Erythroblast (primary cell): ENCODE data around the gene VAV1.
"Not testable (repeated sequence)": the region's sequence is repeated elsewhere in the genome, so short reads cannot be mapped to it uniquely, and the experiment has no call there.

Source experiments
- DNase-seq, 2 experiments: peaks; one replicate each; lab custom pipeline; 2025; lab: John Stamatoyannopoulos, UW
- GATA1 ChIP-seq: IDR thresholded peaks from 2 replicates; pipeline ENCODE4 v1.6.1; 2011; ENCODE audit warnings: low read depth, mild to moderate bottlenecking, control low read depth, low read length, moderate library complexity
- POLR2A ChIP-seq: IDR thresholded peaks from 2 replicates; pipeline ENCODE4 v1.6.1; 2011; ENCODE audit warnings: mild to moderate bottlenecking, low read length

The VAV1 gene

DNA sequence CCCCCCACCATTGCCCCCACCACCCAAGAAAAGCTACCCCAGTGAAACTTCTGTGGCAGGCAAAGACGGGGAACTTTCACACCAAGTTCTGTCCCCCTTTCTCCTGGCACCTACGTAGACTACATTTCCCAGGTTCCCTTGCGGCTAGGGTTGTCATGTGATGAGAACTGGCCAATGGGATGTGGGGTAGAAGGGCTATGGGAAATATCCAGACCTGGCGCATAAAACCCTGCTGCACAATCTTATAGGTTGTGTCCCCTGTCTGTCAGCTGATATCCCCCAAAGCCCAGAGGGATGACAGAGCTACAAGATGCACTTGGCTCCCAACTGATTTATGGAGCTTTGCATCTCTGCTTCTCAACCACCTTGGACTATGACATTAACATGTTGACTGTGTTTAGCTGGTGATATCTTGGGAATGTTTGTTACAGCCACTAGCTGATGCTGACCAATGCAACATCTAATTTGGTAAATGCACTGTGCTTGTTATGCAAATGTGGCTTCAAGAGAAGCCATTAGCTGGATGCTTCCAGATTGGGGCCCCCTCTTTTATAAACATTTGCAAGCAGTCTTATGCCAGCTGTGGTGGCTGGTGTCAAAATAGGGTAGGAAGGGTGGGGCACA is 11.3 kb upstream of the VAV1 start:
- TF ChIP-seq POLR2A (no peak), GATA1 (no peak)
- no peak for DNase-seq

DNA sequence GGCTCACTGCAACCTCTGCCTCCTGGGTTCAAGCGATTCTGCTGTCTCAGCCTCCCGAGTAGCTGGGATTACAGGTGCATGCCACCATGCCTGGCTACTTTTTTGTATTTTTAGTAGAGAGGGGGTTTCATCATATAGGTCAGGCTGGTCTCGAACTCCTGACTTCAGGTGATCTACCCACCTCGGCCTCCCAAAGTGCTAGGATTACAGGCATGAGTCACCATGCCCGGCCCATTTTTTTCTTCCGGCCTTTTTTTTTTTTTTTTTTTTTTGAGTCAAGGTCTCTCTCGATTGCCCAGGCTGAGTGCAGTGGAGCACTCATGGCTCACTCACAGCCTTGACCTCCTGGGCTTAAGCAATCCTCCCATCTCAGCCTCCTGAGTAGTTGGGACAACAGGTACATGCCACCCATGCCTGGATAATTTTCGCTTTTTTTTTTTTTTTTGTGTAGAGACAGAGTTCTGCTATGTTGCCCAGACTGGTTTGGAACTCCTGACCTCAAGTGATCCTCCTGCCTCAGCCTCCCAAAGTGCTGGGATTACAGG is 10.2 kb upstream of the VAV1 start:
- DNase-seq = not testable (repeated sequence)

DNA sequence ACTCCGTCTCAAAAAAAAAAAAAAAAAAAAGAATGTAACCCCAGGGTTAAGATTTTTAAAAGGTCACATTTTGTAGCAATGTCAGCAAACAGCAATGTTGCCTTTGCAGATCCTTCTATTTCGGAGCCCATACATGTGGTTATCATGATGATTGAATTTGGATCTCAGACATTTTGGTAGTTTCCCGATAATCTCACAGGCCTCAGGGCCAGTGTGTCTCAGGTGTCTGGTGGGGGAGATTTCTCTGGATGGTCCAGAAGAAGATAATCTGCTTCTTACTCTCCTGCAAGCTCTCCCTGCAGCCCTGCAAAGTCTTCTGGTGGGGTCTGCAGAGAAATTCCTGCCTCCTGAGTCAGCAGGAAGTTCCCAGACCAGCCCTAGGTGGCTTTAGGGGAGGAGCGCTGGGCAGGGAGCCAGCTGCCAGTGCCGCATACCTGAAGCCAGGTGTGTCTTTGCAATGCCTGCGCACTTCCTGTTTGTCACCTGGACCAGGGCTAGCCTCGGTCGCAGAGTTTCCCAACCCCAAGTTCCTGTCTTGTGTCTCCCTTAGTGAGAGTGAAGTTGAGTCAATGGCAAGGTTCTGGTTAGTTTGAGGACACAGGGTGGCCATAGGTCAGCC is 6.7 kb upstream of the VAV1 start:
- TF ChIP-seq POLR2A = no peak
- TF ChIP-seq GATA1 = no peak
- DNase-seq = no peak

DNA sequence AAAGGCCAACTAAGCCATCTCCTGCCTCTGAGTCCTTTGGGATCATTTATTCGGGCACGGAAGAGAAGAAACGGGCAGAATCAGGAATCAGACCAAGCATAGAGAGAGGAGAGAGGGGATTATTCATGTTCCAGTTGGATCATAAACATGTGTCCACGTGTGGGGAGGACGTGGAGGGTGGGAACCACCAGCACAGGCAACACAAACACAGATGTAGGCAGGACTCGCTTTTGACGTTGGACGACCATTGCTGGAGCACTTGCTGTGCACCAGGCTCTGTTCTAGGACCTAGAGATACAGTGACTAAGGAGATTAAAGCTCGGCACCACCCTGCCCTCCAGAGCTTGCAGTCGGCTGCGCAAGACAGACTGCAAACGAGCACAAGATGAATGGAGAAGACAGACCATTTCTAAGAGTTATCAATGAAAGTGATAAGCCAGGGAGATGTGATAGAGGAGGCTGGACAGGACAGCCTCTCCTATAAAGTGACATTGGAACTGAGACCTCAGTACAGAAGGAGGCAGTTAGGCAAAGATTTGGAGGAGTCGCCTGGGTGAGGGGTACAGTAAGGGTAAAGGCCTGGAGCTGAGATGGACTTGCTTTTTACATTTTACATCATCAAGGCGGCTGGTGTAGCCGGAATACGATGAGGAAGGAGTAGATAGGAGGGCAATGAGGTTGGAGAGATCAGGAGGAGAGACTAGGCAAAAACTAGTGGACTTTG is 6.0 kb upstream of the VAV1 start:
- DNase-seq = no peak
- TF ChIP-seq GATA1 (no peak), POLR2A (no peak)

- no peak for DNase-seq
Measured at GRCh38 chr19:6767081-6767356, 5.5 kb upstream of the VAV1 start.

DNA sequence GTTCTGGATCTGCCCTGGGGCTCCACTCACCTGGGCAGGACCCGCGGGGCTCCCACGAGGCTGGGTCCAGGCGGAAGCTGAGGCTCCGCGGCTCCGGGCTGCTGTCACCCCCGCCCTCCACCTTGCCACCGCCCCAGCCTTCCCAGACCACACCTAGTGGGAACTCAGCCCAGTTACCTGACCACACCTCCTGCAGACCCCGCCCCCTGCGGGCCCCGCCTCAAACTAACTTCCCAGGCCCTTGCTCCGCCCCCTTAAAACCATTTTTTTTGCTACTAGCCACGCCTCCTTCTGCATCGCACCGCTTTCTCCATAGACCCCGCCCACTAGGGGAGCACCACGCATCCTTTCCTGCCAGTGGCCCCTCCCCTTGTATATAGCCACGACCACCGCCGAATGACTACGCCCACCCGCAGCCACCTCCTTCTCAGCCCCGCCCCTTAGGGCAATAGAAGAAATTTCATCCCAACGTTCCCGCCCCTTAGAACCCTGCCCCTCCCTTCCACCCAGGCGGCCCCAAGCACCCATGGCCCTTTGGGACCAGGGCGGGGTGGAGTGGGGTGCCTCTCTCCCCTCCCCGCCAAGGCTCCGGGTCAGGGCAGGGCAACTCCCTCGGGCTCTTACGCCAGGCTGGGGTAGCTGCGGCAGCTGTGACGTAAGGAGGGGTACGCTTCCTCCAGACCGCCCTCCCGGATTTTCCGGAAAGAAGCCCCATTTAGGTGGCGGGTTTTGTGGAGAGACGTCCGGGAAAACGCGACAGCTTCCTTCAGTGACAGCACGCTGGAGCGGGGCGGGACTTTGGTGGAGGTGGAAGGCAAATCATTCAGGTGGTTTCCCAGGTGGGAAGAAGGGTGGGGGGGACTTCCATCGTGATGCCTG is 4.9 kb upstream of the VAV1 start, which contains the start of gene SH2D3A:
Gene SH2D3A (minus strand): TSS at position 79 of the 879 bp plus-strand sequence. CDS start 3,687 bp downstream, outside the sequence.
- no peak for TF ChIP-seq POLR2A
- TF ChIP-seq GATA1 = no peak
- DNase-seq = peak; percentile 80 to 88

More at GRCh38 chr19:6767081-6767356, 5.5 kb upstream of the VAV1 start:
- no peak for TF ChIP-seq GATA1
- TF ChIP-seq POLR2A = no peak

- DNase-seq = no peak
Measured at GRCh38 chr19:6768236-6768785, 4.2 kb upstream of the VAV1 start.

GRCh38 chr19:6769006-6769619 is 3.4 kb upstream of the VAV1 start:
- peak; percentile 40 to 62 for DNase-seq

More at GRCh38 chr19:6768236-6768785, 4.2 kb upstream of the VAV1 start:
- no peak for TF ChIP-seq POLR2A
- no peak for TF ChIP-seq GATA1

GRCh38 chr19:6771648-6772027 is 870 bp upstream of the VAV1 start:
- DNase-seq = not testable (repeated sequence)

More at GRCh38 chr19:6769006-6769619, 3.4 kb upstream of the VAV1 start:
- TF ChIP-seq POLR2A (no peak), GATA1 (no peak)

GRCh38 chr19:6772866-6773322 is 386 bp downstream of the VAV1 start:
- DNase-seq = no peak
- TF ChIP-seq GATA1 (no peak), POLR2A (no peak)

GRCh38 chr19:6773323-6773931 is 919 bp downstream of the VAV1 start:
- no peak for DNase-seq

More at GRCh38 chr19:6773323-6773931, 919 bp downstream of the VAV1 start:
- no peak for TF ChIP-seq GATA1
